ENCODE measurements around the gene PRDM16. TPM values are rescaled to one million over a fixed set of nuclear protein-coding genes. Genes with fewer than 3 reads are reported as not detected.
A peak's percentile ranks its signal among the peaks of the same experiment; 100 is the strongest.

PRDM16 gene
- polyA plus RNA-seq, 1 of the 3 experiments (the other 2 are of a cell fraction), result not detected

DNA sequence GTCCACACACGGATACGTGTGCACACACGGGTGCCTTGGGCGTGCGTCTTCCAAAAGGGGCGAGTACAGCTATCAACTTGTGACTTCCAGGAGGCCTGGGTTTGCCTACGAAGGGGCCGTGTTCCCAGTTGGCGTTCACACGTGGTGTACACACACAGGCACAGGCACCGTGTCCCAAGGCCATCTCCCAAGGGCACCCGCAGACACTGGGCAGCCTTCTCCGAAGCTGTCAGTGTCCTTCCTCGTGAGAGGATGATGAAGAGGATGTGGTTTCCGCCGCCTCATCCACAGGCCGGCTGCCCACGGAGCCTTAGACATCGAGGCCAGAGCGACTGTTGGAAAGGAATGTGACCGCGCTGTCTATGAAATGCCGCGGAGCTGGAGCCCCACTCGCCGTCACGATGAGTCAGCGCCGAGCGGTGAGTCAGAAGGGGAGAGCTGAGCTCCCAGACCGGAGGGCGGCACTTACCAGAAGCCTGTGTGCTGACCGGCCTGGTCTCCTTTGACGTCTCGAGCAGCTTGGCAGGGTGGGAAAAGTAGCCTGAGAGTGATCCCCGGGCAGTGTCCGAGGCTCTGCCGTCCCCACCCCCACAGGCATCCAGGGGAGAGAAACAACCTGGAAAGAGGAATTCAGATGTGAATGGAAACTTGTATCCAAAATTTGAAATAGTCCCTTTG lies 244.0 kb downstream of the PRDM16 start:
- Histone ChIP-seq H2AFZ (ENCODE audit: low read depth) (peak overlapping the region; percentile 87), H3K4me3 (ENCODE audit: low read depth in 2 of 2, low read length in 1 of 2) (no peak overlapping the region)
- POLR2A ChIA-PET, result no interaction called here
- TF ChIP-seq SMC3 (IDR thresholded peaks at IDR 0.05; ENCODE audit: low read depth, low read length) (no peak), MXI1 (IDR thresholded peaks at IDR 0.05; ENCODE audit: low read depth, low read length) (no peak), GABPA (IDR thresholded peaks at IDR 0.05; ENCODE audit: low read depth) (no peak), MEF2A (IDR thresholded peaks at IDR 0.05; ENCODE audit: borderline replicate concordance, low read depth) (no peak), EP300 (IDR thresholded peaks at IDR 0.05; ENCODE audit: borderline replicate concordance in 1 of 2, low read depth in 1 of 2, low read length in 1 of 2) (peak in 1 of 2 experiments; percentile 74; a peak in 1 of 4 replicates), TAF1 (IDR thresholded peaks at IDR 0.05; ENCODE audit: borderline replicate concordance, low read depth, low read length) (no peak), FOXM1 (IDR thresholded peaks at IDR 0.05; ENCODE audit: low read depth) (0 out of 2 replicates have a peak, but pooled peaks have one; percentile 13), CHD2 (IDR thresholded peaks at IDR 0.05; ENCODE audit: low read length, partially characterized antibody) (no peak), RFX5 (IDR thresholded peaks at IDR 0.05; ENCODE audit: low read length) (no peak), FOXJ3 (CRISPR knock-in tag; IDR thresholded peaks at IDR 0.05) (no peak), TEAD4 (IDR thresholded peaks at IDR 0.05; ENCODE audit: borderline replicate concordance, insufficient read depth) (0 out of 2 replicates have a peak, but pooled peaks have one; percentile 35), POLR2AphosphoS5 (IDR thresholded peaks at IDR 0.05; ENCODE audit: low read depth, low read length) (no peak), JUND (IDR thresholded peaks at IDR 0.05) (peak; percentile 88), RAD21 (IDR thresholded peaks at IDR 0.05; ENCODE audit: low read length) (no peak), RXRA (IDR thresholded peaks at IDR 0.05; ENCODE audit: borderline replicate concordance, low read depth) (peak; percentile 41; the same call in 1 of the 2 replicates), NRF1 (IDR thresholded peaks at IDR 0.05; ENCODE audit: low read depth, low read length) (no peak), EZH2phosphoT487 (IDR thresholded peaks at IDR 0.05; ENCODE audit: borderline replicate concordance, low read depth) (no peak)
- TF ChIP-seq, protein P1, sequence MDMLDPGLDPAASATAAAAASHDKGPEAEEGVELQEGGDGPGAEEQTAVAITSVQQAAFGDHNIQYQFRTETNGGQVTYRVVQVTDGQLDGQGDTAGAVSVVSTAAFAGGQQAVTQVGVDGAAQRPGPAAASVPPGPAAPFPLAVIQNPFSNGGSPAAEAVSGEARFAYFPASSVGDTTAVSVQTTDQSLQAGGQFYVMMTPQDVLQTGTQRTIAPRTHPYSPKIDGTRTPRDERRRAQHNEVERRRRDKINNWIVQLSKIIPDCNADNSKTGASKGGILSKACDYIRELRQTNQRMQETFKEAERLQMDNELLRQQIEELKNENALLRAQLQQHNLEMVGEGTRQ (IDR thresholded peaks at IDR 0.05; ENCODE audit: borderline replicate concordance, low read depth, low read length), result no peak
- TF ChIP-seq, protein P2, sequence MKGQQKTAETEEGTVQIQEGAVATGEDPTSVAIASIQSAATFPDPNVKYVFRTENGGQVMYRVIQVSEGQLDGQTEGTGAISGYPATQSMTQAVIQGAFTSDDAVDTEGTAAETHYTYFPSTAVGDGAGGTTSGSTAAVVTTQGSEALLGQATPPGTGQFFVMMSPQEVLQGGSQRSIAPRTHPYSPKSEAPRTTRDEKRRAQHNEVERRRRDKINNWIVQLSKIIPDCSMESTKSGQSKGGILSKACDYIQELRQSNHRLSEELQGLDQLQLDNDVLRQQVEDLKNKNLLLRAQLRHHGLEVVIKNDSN (IDR thresholded peaks at IDR 0.05; ENCODE audit: borderline replicate concordance, low read depth), result 0 out of 2 replicates have a peak, but pooled peaks have one; percentile 36
- TF ChIP-seq, protein P3, sequence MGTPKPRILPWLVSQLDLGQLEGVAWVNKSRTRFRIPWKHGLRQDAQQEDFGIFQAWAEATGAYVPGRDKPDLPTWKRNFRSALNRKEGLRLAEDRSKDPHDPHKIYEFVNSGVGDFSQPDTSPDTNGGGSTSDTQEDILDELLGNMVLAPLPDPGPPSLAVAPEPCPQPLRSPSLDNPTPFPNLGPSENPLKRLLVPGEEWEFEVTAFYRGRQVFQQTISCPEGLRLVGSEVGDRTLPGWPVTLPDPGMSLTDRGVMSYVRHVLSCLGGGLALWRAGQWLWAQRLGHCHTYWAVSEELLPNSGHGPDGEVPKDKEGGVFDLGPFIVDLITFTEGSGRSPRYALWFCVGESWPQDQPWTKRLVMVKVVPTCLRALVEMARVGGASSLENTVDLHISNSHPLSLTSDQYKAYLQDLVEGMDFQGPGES (IDR thresholded peaks at IDR 0.05; ENCODE audit: low read depth, low read length), result no peak
- TF ChIP-seq, protein P4, sequence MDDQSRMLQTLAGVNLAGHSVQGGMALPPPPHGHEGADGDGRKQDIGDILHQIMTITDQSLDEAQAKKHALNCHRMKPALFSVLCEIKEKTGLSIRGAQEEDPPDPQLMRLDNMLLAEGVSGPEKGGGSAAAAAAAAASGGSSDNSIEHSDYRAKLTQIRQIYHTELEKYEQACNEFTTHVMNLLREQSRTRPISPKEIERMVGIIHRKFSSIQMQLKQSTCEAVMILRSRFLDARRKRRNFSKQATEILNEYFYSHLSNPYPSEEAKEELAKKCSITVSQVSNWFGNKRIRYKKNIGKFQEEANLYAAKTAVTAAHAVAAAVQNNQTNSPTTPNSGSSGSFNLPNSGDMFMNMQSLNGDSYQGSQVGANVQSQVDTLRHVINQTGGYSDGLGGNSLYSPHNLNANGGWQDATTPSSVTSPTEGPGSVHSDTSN (IDR thresholded peaks at IDR 0.05), result peak; percentile 57
- TF ChIP-seq, protein P5, sequence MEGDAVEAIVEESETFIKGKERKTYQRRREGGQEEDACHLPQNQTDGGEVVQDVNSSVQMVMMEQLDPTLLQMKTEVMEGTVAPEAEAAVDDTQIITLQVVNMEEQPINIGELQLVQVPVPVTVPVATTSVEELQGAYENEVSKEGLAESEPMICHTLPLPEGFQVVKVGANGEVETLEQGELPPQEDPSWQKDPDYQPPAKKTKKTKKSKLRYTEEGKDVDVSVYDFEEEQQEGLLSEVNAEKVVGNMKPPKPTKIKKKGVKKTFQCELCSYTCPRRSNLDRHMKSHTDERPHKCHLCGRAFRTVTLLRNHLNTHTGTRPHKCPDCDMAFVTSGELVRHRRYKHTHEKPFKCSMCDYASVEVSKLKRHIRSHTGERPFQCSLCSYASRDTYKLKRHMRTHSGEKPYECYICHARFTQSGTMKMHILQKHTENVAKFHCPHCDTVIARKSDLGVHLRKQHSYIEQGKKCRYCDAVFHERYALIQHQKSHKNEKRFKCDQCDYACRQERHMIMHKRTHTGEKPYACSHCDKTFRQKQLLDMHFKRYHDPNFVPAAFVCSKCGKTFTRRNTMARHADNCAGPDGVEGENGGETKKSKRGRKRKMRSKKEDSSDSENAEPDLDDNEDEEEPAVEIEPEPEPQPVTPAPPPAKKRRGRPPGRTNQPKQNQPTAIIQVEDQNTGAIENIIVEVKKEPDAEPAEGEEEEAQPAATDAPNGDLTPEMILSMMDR (IDR thresholded peaks at IDR 0.05), result no peak
- TF ChIP-seq, protein P6, sequence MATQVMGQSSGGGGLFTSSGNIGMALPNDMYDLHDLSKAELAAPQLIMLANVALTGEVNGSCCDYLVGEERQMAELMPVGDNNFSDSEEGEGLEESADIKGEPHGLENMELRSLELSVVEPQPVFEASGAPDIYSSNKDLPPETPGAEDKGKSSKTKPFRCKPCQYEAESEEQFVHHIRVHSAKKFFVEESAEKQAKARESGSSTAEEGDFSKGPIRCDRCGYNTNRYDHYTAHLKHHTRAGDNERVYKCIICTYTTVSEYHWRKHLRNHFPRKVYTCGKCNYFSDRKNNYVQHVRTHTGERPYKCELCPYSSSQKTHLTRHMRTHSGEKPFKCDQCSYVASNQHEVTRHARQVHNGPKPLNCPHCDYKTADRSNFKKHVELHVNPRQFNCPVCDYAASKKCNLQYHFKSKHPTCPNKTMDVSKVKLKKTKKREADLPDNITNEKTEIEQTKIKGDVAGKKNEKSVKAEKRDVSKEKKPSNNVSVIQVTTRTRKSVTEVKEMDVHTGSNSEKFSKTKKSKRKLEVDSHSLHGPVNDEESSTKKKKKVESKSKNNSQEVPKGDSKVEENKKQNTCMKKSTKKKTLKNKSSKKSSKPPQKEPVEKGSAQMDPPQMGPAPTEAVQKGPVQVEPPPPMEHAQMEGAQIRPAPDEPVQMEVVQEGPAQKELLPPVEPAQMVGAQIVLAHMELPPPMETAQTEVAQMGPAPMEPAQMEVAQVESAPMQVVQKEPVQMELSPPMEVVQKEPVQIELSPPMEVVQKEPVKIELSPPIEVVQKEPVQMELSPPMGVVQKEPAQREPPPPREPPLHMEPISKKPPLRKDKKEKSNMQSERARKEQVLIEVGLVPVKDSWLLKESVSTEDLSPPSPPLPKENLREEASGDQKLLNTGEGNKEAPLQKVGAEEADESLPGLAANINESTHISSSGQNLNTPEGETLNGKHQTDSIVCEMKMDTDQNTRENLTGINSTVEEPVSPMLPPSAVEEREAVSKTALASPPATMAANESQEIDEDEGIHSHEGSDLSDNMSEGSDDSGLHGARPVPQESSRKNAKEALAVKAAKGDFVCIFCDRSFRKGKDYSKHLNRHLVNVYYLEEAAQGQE (IDR thresholded peaks at IDR 0.05; ENCODE audit: low read depth, low read length), result no peak

More for the DNA sequence above, 244.0 kb downstream of the PRDM16 start:
- no peaks in the 10 kb centered on the region for H3K9me3 ChIP-seq
- peak overlapping the region; percentile 68; the same call in 1 of the 2 replicates for H3K4me2 ChIP-seq
- CTCF ChIA-PET, result interaction anchor here (1.6 kb wide), 1 partner anchor 301 kb away, joined by 4 read pairs; no protein-coding TSS in a partner anchor
- H3K79me2 ChIP-seq (ENCODE audit: insufficient read depth), result no peaks in the 10 kb centered on the region
- WGBS (ENCODE audit: low lambda C conversion rate), result 42% methylated on average over 22 of the region's 38 CpGs
- H3F3A ChIP-seq (replicated peaks; ENCODE audit: insufficient read depth), result peaks cover 5% of the 10 kb centered on the region
- H3K9ac ChIP-seq, result peak overlapping the region; percentile 61; the same call in 1 of the 2 replicates
- H4K20me1 ChIP-seq (ENCODE audit: insufficient read depth), result no peaks in the 10 kb centered on the region
- H3K36me3 ChIP-seq (replicated peaks in 1 of 2; ENCODE audit: control insufficient read depth in 1 of 2, insufficient read depth in 2 of 2, low read length in 1 of 2), result no peaks in the 10 kb centered on the region
- H3K27ac ChIP-seq (ENCODE audit: low read depth in 2 of 2, low read length in 1 of 2), result peak overlapping the region in 1 of 2 experiments; percentile 96; a peak in 2 of 4 replicates
- no peaks in the 10 kb centered on the region for H3K27me3 ChIP-seq (ENCODE audit: insufficient read depth)
- H3K9me2 ChIP-seq, result no peaks in the 10 kb centered on the region
- peaks cover 0 to 7% of the 10 kb centered on the region in 2 experiments; a peak in 3 of 4 replicates for H3K4me1 ChIP-seq (ENCODE audit: control insufficient read depth in 1 of 2, insufficient read depth in 2 of 2, low read depth in 1 of 2, low read length in 1 of 2)
- no peak for DNase-seq

Measured in SK-N-SH (cell line).